ENCODE measurements around the gene TFAP2A.
A peak's percentile ranks its signal among the peaks of the same experiment; 100 is the strongest.

TFAP2A gene

GRCh38 chr6:10408457-10408856 is 6.4 kb downstream of the TFAP2A start:
- no peak overlapping the region for H3K4me3 ChIP-seq (ENCODE audit: control insufficient read depth, low read depth, low read length)
- TF ChIP-seq, protein P1, sequence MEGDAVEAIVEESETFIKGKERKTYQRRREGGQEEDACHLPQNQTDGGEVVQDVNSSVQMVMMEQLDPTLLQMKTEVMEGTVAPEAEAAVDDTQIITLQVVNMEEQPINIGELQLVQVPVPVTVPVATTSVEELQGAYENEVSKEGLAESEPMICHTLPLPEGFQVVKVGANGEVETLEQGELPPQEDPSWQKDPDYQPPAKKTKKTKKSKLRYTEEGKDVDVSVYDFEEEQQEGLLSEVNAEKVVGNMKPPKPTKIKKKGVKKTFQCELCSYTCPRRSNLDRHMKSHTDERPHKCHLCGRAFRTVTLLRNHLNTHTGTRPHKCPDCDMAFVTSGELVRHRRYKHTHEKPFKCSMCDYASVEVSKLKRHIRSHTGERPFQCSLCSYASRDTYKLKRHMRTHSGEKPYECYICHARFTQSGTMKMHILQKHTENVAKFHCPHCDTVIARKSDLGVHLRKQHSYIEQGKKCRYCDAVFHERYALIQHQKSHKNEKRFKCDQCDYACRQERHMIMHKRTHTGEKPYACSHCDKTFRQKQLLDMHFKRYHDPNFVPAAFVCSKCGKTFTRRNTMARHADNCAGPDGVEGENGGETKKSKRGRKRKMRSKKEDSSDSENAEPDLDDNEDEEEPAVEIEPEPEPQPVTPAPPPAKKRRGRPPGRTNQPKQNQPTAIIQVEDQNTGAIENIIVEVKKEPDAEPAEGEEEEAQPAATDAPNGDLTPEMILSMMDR (conservative IDR thresholded peaks at IDR 0.05; ENCODE audit: control insufficient read depth, insufficient read depth, low read depth, low read length), result no peak
- no peak for DNase-seq (ENCODE audit: low read depth)

GRCh38 chr6:10407674-10408054 is 7.2 kb downstream of the TFAP2A start:
- no peak for DNase-seq (ENCODE audit: low read depth)
- no peak overlapping the region for H3K4me3 ChIP-seq (ENCODE audit: control insufficient read depth, low read depth, low read length)
- TF ChIP-seq, protein P1 (conservative IDR thresholded peaks at IDR 0.05; ENCODE audit: control insufficient read depth, insufficient read depth, low read depth, low read length), result no peak

DNA sequence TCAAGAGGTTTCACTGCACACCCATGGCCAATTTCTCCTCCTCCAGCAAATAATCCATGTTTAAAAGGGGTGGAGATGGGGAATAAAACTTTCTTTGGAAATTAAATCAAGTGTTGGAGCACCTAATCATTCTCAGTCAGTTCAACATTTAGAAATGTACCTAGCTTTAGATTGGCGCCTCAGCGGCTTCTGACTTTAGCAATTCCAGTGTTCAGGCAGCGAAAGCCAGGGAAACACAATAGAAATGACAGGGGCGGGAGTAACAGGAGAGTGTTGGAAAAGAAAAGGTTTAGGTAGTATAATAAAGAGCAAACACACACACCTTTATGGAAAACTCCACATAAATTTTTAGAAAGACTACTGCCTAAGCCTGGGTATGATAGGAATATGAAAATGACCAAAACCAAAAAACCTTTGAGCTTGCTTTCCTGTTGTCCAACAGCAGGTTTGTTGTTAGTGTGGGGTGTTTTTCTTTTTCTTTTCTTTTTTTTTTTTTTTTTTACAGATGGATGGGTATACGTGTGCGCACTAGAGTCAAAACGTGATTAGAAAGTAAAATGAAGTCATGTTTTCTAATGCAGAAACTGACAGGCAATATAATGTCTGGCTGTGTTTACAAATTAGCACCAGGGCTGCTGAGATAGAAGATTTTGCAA is 7.7 kb downstream of the TFAP2A start:
- DNase-seq (ENCODE audit: low read depth), result no peak
- TF ChIP-seq, protein P1 (conservative IDR thresholded peaks at IDR 0.05; ENCODE audit: control insufficient read depth, insufficient read depth, low read depth, low read length), result no peak
- H3K4me3 ChIP-seq (ENCODE audit: control insufficient read depth, low read depth, low read length), result no peak overlapping the region

DNA sequence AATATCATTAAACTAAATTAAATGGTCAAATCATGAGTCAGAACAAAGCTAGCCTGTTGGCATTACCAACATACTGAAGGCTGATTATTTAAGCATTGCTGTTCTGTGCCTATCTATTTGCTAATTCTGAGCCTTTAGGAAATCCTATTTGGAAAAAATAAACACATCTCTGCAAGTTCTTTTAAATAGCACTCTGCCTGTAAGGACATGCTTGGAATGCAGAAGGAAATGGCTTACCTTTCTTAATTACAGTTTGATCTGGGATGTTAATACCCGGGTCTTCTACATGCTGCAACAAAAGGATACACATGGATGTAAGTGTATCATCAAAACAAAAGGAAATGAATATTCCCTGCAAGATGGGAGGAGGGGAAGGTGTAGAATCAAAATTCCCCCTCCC is 8.3 kb downstream of the TFAP2A start:
- H3K4me3 ChIP-seq (ENCODE audit: control insufficient read depth, low read depth, low read length), result no peak overlapping the region
- DNase-seq (ENCODE audit: low read depth), result no peak
- TF ChIP-seq, protein P1 (conservative IDR thresholded peaks at IDR 0.05; ENCODE audit: control insufficient read depth, insufficient read depth, low read depth, low read length), result no peak

GRCh38 chr6:10405513-10405900 is 9.4 kb downstream of the TFAP2A start:
- no peak for DNase-seq (ENCODE audit: low read depth)
- TF ChIP-seq, protein P1 (conservative IDR thresholded peaks at IDR 0.05; ENCODE audit: control insufficient read depth, insufficient read depth, low read depth, low read length), result no peak
- H3K4me3 ChIP-seq (ENCODE audit: control insufficient read depth, low read depth, low read length), result no peak overlapping the region

DNA sequence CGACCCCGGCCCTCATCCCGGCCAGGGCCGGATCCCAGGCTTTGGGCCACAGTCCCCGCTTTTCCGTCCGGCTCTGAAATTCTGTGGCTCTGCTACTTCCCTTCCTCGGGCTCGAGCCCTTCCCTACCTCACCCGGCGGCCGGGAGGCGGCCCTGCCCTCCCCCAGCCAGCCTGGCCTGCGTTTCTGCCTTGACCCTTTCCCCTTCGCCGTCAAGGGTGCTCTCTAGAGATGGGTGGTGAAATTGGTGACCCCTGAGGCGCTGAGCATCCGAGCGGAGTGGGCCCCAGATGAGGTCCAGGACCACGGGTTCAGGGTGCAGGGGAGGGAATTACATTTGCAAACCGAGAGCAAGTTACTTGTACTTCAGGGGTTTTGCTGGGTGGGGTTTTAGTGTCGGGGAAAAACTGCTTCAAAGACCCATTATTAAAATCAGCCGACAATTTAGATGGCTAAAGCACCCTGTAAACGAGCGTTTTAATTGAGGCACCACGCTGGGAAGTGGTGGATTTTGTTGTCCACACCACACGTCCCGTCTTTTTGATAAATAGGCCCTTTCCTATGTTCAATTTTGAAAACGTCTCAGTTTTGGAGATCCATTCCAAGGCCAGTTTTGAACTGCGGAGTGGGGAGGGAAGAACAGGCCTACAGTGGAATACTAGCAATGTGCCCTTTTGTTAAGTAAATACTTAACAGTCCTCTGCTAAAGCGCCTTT is 9.9 kb downstream of the TFAP2A start:
- peak overlapping the region; percentile 46 for H3K4me3 ChIP-seq (ENCODE audit: control insufficient read depth, low read depth, low read length)
- DNase-seq (ENCODE audit: low read depth), result no peak
- TF ChIP-seq, protein P1 (conservative IDR thresholded peaks at IDR 0.05; ENCODE audit: control insufficient read depth, insufficient read depth, low read depth, low read length), result no peak
